OCI-LY7 (cell line): ENCODE data around the gene SLC5A10. TPM values are rescaled to one million over a fixed set of nuclear protein-coding genes. Genes with fewer than 3 reads are reported as not detected.

ENCODE experiments used
- BruUV-seq: library from RNA; stranded (reverse); fragments of 400-500 nt; replicated peaks from 2 replicates; lab custom pipeline; 2021; lab: Mats Ljungman, UMichigan
- CTCF ChIA-PET: fragments of 300-600 bp; sonication (Branson Sonifier 250); formaldehyde crosslinking; loops from one replicate; lab custom pipeline; 2022; ENCODE audit warnings: antibody characterized with exemption; ENCODE audit not compliant: unreplicated experiment; lab: Charles Lee
- POLR2A ChIA-PET: fragments of 300-600 bp; sonication (Branson Sonifier 250); formaldehyde crosslinking; loops from one replicate; lab custom pipeline; 2022; ENCODE audit warnings: antibody characterized with exemption; lab: Charles Lee
- DNase-seq: peaks from one replicate; pipeline ENCODE4 v3.0.0-alpha.2; 2015; ENCODE audit warnings: low spot score
- H2AFZ ChIP-seq: fragments of 200-600 bp; sonication (generic), shearing (Covaris generic); 2 replicates; pipeline ENCODE4 v1.6.1; 2014; ENCODE audit warnings: mild to moderate bottlenecking, antibody characterized with exemption, low read length, moderate library complexity
- H3K27ac ChIP-seq: fragments of 200-600 bp; sonication (generic); 2 replicates; pipeline ENCODE4 v1.5.1; 2014; ENCODE audit warnings: mixed run types, low read depth, mild to moderate bottlenecking, moderate library complexity, low read length, inconsistent platforms; ENCODE audit not compliant: poor library complexity, severe bottlenecking
- H3K36me3 ChIP-seq: fragments of 200-600 bp; sonication (generic); 2 replicates; pipeline ENCODE4 v1.6.1; 2014; ENCODE audit warnings: mild to moderate bottlenecking, antibody characterized with exemption, low read length, moderate library complexity, mixed read lengths; ENCODE audit not compliant: insufficient read depth
- H3K4me1 ChIP-seq: fragments of 200-600 bp; sonication (generic); 2 replicates; pipeline ENCODE4 v1.5.1; 2014; ENCODE audit warnings: mild to moderate bottlenecking, low read length; ENCODE audit not compliant: insufficient read depth, poor library complexity, severe bottlenecking
- H3K4me2 ChIP-seq: fragments of 200-600 bp; sonication (generic); 2 replicates; pipeline ENCODE4 v1.6.1; 2014; ENCODE audit warnings: mild to moderate bottlenecking, low read length
- H3K4me3 ChIP-seq: fragments of 200-600 bp; sonication (generic); 2 replicates; pipeline ENCODE4 v1.5.1; 2014; ENCODE audit warnings: mild to moderate bottlenecking, low read depth, low read length; ENCODE audit not compliant: poor library complexity, severe bottlenecking
- H3K79me2 ChIP-seq: fragments of 200-600 bp; sonication (generic); 2 replicates; pipeline ENCODE4 v1.6.1; 2016; ENCODE audit warnings: low read depth, mild to moderate bottlenecking, low read length, moderate library complexity, mixed read lengths; ENCODE audit not compliant: insufficient read depth
- H3K9me2 ChIP-seq: fragments of 200-600 bp; sonication (generic); 2 replicates; pipeline ENCODE4 v1.6.1; 2016; ENCODE audit warnings: mild to moderate bottlenecking, low read length, mixed read lengths; ENCODE audit not compliant: insufficient read depth
- H3K9me3 ChIP-seq: fragments of 200-600 bp; sonication (generic); 2 replicates; pipeline ENCODE4 v1.6.1; 2014; ENCODE audit warnings: mild to moderate bottlenecking, mixed run types, low read length, mixed read lengths
- H4K20me1 ChIP-seq: fragments of 200-600 bp; sonication (generic); 2 replicates; pipeline ENCODE4 v1.6.1; 2014; ENCODE audit warnings: mild to moderate bottlenecking, antibody characterized with exemption, low read length, moderate library complexity, mixed read lengths; ENCODE audit not compliant: insufficient read depth
- CTCF ChIP-seq: fragments of 200-600 bp; sonication (generic); conservative IDR thresholded peaks from 2 replicates; pipeline ENCODE4 v1.5.1; 2014; ENCODE audit warnings: mild to moderate bottlenecking, antibody characterized with exemption, low read length, moderate library complexity, mixed read lengths
- EZH2phosphoT487 ChIP-seq: fragments of 200-600 bp; sonication (generic); IDR thresholded peaks from 2 replicates; pipeline ENCODE4 v1.6.1; 2018; ENCODE audit warnings: low read depth, borderline replicate concordance, mild to moderate bottlenecking, mixed run types, antibody characterized with exemption, low read length, moderate library complexity, mixed read lengths
- intact Hi-C: fragments of 100-400 bp; cut with micrococcal nuclease; formaldehyde crosslinking; loops from one replicate; pipeline ENCODE4 v1.10.0; 2022; ENCODE audit not compliant: unreplicated experiment
- total RNA-seq, 2 experiments: library from RNA; depleted of rRNA in 1 of 2; stranded (reverse); fragments of >200 nt in 1 of 2; shearing (Covaris generic) in 1 of 2; gene quantifications; 2 replicates each; pipeline ENCODE4 v1.2.3, GENCODE V29; 2014 to 2022

Gene SLC5A10
- total RNA-seq, 2 experiments from 2014 or later, result not detected

- no TSS peak for BruUV-seq
- H3K4me3 ChIP-seq, result no peak overlapping the region
- H3K36me3 ChIP-seq, result no peaks in the 10 kb centered on the region
- peaks cover 9% of the 10 kb centered on the region for H3K4me1 ChIP-seq
- no peaks in the 10 kb centered on the region for H4K20me1 ChIP-seq
- no peak overlapping the region for H3K4me2 ChIP-seq
- no peaks in the 10 kb centered on the region for H3K79me2 ChIP-seq
- no peaks in the 10 kb centered on the region for H3K9me2 ChIP-seq
- no peak overlapping the region for H2AFZ ChIP-seq
- CTCF ChIA-PET, result no interaction called here
- POLR2A ChIA-PET, result no interaction called here
- intact Hi-C loops, result no loop called here
- no peak overlapping the region for H3K27ac ChIP-seq
- DNase-seq, result no peak
- H3K9me3 ChIP-seq, result no peaks in the 10 kb centered on the region
- no peak for TF ChIP-seq EZH2phosphoT487
- no peak for TF ChIP-seq CTCF
Measured at GRCh38 chr17:18956581-18956980, 4.6 kb downstream of the SLC5A10 start.

GRCh38 chr17:18957831-18958230 lies 5.9 kb downstream of the SLC5A10 start:
- Histone ChIP-seq H3K79me2 (no peaks in the 10 kb centered on the region), H3K9me2 (no peaks in the 10 kb centered on the region), H3K4me1 (peaks cover 9% of the 10 kb centered on the region), H3K4me2 (no peak overlapping the region), H2AFZ (no peak overlapping the region), H4K20me1 (no peaks in the 10 kb centered on the region), H3K9me3 (no peaks in the 10 kb centered on the region), H3K4me3 (no peak overlapping the region), H3K27ac (no peak overlapping the region), H3K36me3 (no peaks in the 10 kb centered on the region)
- TF ChIP-seq EZH2phosphoT487, result no peak
- TF ChIP-seq CTCF, result no peak
- POLR2A ChIA-PET, result no interaction called here
- intact Hi-C loops, result no loop called here
- DNase-seq, result no peak
- BruUV-seq, result no TSS peak
- CTCF ChIA-PET, result no interaction called here

GRCh38 chr17:18958611-18959010 lies 6.6 kb downstream of the SLC5A10 start:
- Histone ChIP-seq H3K36me3 (no peaks in the 10 kb centered on the region), H3K4me1 (peaks cover 9% of the 10 kb centered on the region), H3K4me3 (no peak overlapping the region), H3K27ac (no peak overlapping the region), H3K9me3 (no peaks in the 10 kb centered on the region), H3K79me2 (no peaks in the 10 kb centered on the region), H2AFZ (no peak overlapping the region), H4K20me1 (no peaks in the 10 kb centered on the region), H3K4me2 (no peak overlapping the region), H3K9me2 (no peaks in the 10 kb centered on the region)
- DNase-seq, result no peak
- no TSS peak for BruUV-seq
- ChIA-PET POLR2A (interaction anchor here (0.6 kb wide), 1 partner anchor 145 kb away, joined by 3 read pairs; no protein-coding TSS in a partner anchor), CTCF (interaction anchor here (0.9 kb wide), 1 partner anchor 9 kb away, joined by 3 read pairs; no protein-coding TSS in a partner anchor)
- intact Hi-C loops, result no loop called here
- TF ChIP-seq EZH2phosphoT487 (no peak), CTCF (no peak)
